Fibroblast of skin of left quadriceps (primary cell): ENCODE measurements around the gene SYTL3.

Experiments used
- DNase-seq, 2 experiments: peaks; one replicate each; pipeline ENCODE4 v3.0.0-alpha.2; 2013; ENCODE audit warnings: low read depth in 2 of 2

SYTL3 gene

DNA sequence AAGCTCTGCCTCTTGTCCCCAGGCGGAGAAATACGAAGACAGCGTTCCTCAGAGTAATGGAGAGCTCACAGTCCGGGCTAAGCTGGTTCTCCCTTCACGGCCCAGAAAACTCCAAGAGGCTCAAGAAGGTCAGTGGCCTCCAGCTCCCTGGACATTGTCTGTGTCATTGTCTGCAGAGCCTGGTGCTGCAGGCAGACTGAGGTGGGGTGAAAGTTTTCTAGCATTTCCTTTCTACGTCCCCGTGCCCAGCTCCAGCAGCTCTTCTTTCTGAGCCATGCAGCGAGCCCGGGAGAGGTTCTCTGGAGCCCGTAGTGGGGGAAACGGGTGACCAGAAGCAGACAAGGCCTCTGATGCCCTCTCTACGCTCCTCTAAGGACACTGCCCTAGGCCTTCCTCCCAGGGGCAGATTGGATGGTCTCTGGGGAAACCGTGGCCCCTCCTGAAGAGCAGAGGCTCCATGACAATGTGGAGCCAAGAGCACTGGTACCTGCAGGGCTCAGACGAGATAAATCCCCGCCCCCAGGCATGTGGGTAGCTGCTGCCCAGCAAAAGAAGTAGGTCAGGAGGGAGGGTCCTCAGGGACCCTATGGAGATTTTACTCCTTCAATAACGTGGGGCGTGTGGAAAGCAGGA lies 110.9 kb downstream of the SYTL3 start:
- no peak for DNase-seq

DNA sequence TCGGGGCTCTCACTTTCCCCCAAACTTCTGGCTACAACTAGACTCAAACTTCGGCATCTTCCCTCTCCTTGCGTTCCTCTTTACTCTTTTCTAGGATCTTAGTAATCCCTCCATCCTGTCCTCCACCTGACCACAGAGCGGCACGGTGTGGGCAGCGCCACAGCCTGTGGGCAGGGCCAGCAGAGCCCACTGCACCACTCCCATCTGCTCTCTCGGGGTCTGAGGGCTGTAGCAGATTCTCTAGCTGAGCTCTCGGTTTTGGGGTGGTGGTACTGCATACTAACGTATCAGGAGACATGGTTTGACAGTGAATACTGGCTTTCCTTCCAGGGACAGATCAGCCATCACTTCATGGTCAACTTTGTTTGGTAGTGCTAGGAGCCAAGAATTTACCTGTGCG lies 111.9 kb downstream of the SYTL3 start:
- no peak for DNase-seq

DNA sequence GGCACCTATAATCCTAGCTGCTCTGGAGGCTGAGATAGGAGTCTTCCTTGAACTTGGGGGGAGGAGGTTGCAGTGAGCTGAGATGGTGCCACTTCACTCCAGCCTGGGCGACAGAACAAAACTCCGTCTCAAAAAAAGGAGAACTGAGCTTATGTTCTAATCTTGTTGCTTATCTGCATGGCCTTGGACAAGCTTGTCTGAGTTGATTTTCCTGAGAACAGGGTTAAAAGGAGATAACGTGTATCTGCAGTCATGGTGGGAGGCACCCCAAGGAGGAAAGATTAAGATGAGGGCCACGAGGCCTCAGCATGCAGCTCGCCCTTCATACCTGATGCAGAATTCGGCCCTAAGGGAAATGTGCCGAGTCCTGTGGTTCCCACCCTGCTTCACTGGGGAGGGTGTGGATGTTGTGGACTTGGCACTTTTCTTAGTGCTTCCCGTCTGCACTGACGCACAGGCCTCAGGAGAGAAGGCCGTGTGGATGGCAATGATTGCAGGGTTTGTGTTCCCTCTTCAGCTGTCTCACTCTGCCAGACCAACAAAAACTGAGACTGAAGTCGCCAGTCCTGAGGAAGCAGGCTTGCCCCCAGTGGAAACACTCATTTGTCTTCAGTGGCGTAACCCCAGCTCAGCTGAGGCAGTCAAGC lies 113.1 kb downstream of the SYTL3 start:
- DNase-seq: no peak

DNA sequence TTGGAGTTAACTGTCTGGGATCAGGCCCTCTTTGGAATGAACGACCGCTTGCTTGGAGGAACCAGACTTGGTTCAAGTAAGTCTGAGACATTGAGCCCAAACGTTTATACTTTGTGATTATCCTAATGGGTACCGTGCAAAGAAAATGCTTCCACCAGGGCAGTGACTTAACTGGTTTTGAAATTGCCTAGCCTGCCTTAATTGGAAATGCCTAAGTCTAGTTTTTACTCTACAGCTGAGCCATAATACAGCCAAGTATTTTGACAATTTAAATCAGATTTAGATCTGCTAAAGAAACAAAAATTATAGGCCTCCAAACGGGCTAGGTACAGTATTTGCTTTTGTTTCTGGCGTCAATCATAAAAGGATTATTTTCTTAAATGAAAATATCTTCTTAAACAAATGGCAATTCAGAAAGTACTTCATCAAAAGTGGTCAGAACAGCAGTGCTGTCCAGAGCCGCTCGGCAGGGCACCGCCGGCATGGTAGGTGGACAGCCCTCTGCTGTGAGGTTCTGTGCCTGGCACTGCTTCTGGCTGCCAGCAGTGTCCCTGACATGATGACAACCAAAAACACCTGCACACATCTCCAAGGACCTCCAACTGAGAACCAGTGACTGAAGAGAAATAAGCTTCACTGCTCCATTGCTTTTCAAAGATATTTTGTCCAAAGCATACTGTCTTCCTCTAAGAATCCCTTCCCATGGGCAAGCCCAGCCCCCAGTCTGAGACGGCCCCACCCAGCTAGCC lies 113.8 kb downstream of the SYTL3 start:
- DNase-seq: no peak

DNA sequence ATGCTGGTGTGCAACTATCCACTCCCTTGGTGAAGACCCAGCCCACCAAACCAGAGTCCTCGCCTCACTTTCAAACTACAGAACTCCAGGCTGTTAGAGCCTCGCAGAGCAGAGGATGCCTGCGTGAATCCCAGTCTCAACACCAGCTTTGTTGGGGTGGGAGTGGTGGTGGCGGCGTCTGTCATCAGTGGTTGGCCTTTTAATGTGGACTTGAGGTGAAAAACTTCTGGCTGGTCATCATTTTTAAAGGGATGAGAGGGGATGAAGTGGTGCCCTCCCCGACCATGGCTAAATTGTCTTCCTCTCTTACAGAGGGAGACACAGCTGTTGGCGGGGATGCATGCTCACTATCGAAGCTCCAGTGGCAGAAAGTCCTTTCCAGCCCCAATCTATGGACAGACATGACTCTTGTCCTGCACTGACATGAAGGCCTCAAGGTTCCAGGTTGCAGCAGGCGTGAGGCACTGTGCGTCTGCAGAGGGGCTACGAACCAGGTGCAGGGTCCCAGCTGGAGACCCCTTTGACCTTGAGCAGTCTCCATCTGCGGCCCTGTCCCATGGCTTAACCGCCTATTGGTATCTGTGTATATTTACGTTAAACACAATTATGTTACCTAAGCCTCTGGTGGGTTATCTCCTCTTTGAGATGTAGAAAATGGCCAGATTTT lies 114.5 kb downstream of the SYTL3 start:
- DNase-seq: no peak

DNA sequence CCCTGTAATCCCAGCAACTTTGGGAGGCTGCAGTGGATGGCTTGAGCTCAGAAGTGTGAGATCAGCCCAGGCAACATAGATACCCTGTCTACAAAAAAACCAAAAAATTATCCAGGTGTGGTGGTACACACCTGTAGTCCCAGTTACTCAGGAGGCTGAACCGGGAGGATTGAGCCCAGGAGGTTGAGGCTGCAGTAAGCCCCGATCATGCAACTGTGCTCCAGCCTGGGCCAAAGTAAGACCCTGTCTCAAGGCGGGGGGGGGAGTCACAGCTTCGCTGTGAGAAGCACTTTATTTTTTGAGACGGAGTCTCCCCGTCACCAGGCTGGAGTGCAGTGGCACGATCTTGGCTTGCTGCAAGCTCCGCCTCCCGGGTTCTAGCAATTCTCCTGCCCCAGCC lies 115.1 kb downstream of the SYTL3 start:
- no peak for DNase-seq

DNA sequence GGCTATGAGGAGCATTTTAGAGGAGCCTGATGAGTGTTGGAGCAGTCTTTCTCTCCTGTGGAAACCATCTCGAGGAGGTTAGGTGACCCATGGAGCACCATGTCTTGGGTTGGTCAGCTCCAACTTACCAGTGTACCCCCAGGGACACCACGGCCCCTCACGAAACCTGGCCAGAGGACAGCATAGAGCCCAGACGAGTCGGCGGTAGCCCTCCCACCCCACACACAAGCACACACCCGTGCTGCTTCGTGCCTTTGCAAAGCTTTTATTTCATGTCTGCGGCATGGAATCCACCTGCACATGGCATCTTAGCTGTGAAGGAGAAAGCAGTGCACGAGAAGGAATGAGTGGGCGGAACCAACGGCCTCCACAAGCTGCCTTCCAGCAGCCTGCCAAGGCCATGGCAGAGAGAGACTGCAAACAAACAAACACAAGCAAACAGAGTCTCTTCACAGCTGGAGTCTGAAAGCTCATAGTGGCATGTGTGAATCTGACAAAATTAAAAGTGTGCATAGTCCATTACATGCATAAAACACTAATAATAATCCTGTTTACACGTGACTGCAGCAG lies 115.7 kb downstream of the SYTL3 start:
- DNase-seq: no peak

DNA sequence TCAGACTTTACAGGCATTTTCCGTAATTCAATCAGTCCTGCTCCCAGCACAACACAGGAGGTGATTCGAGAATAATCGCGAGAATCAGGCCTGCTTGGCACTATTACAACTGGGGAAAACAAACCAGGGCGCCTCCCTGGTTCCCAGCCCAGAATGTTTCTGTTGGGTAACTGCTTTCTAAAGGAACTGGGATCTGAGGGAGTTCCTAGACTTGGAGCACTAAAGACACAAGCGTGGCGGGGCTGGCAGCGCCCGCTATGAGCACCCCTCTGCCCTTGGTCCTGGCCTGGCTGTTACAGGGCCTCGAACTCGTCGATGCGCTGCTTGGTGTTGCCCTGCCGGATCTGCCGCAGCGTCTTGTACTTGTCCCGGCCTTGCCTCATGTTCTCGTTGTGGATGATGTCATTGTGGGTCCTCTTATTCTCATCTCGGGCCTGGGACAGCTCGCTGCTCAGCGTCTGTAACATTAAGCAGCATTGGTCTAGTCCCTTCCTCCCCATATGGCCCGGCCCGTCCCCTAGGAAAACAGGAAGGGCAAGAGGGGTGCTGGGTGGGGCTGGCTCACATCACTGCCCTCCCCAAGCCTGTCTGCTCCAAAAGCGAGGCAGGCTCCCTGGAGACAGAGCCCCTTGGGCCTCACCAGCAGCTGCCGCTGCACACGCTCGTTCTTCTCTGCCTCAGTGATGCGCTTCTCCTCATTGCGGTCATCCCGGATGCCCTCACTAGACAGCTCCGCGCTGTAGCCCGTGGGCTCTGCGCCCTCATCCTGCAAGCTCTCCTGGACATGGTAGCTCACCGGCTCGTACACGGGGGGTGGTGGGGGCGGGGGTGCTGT lies 117.0 kb downstream of the SYTL3 start:
- DNase-seq: no peak

DNA sequence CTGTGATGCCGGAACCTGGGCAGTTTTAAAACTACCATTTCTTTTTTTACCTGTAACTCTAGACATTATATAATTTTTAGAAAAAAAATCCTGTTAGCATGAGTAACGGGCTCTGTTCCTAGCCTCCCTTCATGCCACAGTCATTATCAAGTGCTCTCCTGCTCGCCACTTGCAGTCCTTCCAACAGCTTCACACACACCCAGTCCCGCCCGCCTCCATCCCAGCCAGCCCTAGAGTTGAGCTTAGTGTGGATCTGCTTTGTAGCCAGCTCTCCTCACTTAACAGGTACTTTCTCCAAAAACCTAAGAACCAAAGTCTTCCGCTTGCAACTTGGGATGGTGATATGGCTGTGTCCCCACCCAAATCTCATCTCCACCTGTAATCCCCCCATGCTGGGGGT lies 117.9 kb downstream of the SYTL3 start:
- DNase-seq: no peak

DNA sequence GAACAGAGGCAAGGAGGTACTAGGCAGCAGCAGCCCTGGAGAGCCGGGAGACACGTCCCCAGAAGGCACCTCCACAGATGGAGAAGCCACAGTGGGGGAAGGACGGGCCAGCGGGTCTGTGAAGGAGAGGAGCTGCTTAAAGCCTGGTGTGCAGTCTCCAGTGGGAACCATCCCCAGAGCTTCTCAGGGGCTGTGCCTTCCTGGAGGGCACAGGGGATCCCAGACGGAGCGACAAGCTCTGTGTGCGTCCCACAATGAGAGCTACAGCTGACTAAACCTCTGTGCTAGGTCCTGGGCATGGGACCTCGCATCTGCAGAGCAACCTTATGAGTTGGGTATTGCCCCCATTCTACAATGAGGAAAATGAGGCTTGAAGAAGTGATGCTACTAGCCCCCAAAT lies 118.6 kb downstream of the SYTL3 start:
- DNase-seq: no peak

DNA sequence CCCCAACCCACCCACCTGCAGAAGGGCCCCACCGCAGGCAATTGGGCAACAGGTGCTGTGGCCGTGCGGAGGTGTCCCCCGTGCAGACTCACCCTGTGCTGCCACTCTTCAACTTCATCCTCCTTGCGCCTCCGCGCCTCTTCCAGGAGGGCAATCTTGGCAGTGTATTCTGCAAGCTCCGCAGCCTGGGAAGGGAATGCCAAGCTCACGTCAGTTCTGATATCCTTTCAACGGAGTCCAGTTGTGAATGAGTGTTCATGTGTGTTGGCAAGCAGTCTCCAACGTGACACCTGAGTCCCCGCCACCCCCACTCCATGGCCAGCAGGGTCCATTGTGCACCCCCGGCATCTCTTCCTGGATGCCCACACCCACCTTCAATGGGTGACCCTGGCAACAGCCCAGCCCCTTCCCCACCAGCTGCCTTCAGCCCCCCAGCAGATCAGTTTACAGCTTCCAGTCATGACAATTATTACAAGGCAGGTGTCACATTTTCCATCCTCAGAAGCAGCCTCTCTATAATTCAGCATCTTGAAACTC lies 119.4 kb downstream of the SYTL3 start:
- DNase-seq: no peak

DNA sequence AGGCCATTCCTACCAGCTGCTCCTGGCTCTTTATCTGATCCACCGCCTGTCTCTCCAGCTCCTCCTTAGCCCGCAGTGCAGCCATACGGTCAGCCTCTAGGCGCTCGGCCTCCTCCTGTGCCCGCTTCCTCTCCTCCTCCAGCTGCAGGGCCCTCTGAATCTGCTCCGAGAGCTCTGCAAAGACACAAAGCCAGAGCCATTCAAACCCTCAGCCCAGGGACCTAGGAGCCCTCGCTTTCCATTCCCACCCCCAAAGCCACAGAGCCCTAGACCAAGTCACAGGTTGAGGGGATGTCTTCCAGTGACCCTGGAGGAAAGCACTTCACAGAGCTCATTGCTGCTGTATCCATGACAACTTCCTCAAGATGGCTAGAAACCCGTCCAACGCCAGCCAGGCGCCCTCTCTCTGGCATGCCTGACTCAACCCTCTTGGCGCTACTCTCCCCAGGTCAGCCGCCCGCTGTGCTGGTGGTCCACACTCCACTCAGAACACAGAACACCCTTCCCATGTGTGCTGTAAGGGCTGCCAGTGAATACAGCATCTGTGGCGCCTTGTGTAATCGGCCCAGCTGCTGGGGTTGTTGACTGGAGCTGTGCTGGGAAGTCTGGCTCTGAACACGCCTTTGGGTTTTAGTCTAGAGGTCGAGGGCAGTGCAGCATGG lies 120.0 kb downstream of the SYTL3 start:
- no peak for DNase-seq

DNA sequence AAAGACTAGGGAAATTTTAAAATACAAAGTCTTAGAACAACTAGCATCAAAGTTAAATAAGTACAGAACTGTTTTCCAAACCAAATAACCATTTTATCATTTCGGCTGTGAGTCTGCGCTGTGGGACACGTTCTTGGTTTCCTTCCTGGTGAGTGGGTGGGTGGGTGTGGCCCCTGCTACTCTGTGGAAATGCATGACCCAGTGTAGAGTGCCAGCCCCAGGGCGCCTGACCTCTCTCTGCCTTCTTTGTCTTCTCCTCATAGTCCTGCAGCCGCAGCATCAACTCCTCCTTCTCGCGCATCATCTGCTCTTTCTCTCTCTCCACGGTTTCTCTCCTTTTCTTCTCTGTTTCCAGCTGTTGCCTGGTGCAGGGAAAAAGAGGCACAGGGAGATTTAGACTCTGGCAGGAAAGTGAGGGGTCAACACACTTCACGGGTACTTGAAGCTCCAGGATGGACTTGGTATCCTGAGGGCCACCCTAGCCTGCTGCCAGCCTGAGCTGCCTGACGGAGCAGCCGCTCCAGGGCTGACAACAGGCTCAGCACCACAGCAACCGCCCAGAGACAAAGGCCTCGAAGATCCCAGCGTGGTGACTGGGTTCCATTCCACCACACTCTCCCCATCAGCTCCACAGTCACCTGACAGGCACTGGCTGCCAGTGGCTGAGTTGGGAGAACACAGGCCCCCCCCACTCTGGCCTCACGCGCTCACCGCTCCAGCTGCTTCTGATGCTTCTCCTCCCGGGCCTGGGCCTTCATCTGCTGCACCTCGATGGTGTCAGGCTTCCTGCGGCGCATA lies 120.9 kb downstream of the SYTL3 start:
- DNase-seq: no peak

DNA sequence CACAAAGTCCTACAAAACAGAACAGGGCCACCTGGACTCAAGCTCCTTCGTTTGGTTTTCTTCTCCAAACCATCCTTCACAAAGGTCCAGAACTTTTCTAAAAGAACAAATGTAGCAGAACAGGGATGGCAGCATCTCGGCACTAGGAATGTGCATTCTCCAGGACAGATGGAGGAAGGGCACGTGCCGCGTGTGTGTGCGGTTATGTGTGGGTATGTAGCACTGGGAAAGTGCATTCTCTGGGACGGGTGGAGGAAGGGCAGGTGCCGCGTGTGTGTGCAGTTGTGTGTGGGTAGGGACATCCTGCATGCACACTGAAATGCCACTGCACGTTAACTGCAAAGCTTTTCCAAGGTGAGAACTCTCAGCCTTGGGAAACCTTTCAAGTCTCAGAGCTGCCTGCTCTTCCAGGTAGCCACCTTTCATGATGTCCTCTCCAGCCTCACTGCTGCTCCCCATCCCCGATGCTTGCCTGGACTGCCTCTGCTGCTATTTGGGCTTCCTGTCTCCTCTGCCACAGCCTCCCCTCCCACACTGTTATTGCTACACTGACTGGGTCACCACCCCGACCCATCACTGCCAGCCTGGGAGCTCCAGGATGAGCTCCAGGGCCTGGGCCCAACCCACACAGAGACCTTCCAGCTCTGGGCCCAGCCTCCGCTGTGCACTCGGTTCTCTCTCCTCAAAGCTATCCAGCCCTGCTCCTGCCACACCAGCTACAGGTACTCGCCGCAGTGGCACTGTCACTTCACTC lies 121.7 kb downstream of the SYTL3 start:
- no peak for DNase-seq

DNA sequence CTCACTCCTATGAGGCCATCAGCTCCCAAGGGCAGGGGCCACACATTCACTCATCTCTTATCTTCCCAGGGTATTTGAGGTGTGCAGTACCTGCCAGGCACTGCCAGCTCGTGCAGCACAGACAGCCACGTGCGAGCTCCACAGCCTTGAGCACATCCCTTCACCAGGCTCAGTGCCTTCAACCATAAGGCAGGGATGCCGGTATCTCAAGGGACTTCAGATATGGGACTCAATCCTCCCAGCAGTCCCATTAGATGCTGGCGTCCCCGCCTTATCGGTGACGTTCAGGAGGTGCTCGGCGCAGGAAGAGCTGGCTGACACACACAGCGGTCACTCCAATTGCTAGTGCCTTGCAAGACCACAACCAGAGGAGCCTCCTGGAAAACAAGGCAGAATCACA lies 122.3 kb downstream of the SYTL3 start:
- no peak for DNase-seq

DNA sequence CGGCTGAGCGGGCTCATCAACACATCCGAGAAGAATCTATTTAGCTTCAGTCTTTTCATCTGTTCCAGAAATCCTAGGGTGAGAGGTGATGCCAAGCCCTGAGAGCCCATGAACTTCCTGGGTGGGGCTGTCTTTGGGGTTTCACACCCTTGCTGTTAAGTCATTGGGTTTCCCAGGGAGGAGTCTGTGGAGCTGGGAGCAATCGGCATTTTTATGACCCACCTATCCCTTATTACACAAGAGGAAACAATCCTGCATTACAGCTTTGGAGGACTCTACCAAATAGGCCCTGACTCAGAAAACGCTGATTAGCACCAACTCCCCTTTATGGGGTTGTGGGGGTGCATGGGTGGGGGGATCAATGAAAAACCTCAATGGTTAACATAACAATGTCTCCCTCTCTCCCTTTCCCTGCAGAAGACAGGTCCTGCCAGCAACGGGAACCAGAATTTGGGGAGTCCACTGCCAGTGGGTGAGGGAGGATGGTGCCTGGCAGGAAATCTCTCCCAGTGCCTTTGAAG lies 123.1 kb downstream of the SYTL3 start:
- no peak for DNase-seq

DNA sequence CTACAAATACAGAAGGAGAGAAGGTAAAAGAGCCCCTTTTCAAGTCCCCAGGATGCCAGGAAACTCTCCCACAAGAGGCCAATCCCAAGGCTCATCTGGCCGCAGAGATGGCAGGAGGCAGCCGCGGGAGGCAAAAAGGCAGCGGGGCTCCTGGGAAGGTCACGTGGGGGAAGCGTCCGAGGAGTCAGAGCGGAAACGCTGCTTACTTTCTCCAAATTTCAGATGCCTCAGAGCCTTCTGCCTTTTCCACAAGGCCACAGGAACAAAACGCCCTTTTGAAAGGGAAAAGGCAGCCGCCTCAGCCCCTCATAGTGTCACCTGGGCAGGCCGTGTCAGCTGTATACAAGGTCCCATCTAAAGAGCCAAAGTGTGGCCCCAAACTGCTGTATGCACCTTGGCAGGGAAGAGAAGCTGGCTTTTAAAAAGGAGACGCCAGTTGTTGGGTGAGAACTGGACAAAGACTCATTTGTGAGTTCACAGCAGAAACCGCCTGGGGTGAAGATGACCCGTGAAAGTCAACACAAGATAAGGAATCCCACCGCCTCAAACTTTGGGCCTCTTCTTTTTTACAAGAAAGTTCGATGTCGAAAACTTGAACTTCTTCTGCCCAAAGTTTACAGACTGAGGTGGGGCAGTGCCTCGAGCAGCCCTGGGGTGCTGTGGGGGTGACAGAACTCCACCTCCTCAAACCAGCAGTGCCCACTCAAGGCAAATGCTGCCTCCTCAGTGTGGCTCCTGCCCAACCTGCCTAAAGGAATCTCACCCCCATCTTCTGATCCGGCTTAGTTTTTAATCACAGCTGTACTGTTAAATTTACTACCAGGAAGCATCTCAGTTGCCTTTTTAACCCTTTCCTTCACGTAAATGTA lies 124.0 kb downstream of the SYTL3 start:
- no peak for DNase-seq
